Stomach (tissue), 4 donors: ENCODE results near the gene MRPL12.

ENCODE experiments used
- CTCF ChIP-seq, 7 experiments: fragments of 450-650 bp in 4 of 7; fragments of 200-600 bp in 3 of 7; sonication (generic) in 3 of 7; IDR thresholded peaks; one replicate each; pipeline ENCODE4 v1.5.1; 2016 to 2019; ENCODE audit warnings: antibody characterized with exemption in 7 of 7, control low read depth in 2 of 7, mild to moderate bottlenecking in 1 of 7
- EP300 ChIP-seq: sonication (generic); formaldehyde crosslinking; IDR thresholded peaks from one replicate; pipeline ENCODE4 v1.6.1; 2017; ENCODE audit warnings: antibody characterized with exemption
- POLR2A ChIP-seq, 4 donors: fragments of 450-650 bp; IDR thresholded peaks; one replicate each; pipeline ENCODE4 v1.6.1; 2016; ENCODE audit warnings: antibody characterized with exemption in 4 of 4, control low read depth in 2 of 4, mild to moderate bottlenecking in 1 of 4, moderate library complexity in 1 of 4
- POLR2AphosphoS5 ChIP-seq, 3 donors: sonication (generic); formaldehyde crosslinking; IDR thresholded peaks; one replicate each; pipeline ENCODE4 v1.6.1; 2016; ENCODE audit warnings: antibody characterized with exemption in 3 of 3

GRCh38 chr17:81703747-81704654 is 834 bp downstream of the MRPL12 start:
- TF ChIP-seq CTCF (IDR thresholded peaks at IDR 0.05) (no peak), POLR2AphosphoS5 (IDR thresholded peaks at IDR 0.05) (no peak), POLR2A (IDR thresholded peaks at IDR 0.05) (no peak), EP300 (no peak)
